T-cell (primary cell): ENCODE results near the gene MAMDC2. TPM values are rescaled to one million over a fixed set of nuclear protein-coding genes. Genes with fewer than 3 reads are reported as not detected.

Experiments
- ATAC-seq, 4 experiments: fragments of 200-7000 bp in 3 of 4; fragments of 150-1000 bp in 1 of 4; cut with Tn5 transposase; replicated peaks in 1 of 4; 1 replicate in 3 of 4; 2 replicates in 1 of 4; pipeline ENCODE4 v1.10.0; 2021; ENCODE audit warnings: moderate library complexity in 3 of 4, mild to moderate bottlenecking in 2 of 4, moderate number of reproducible peaks in 1 of 4
- CTCF ChIA-PET, 2 donors: fragments of 300-600 bp; sonication (Branson Sonifier 250); formaldehyde crosslinking; loops; one replicate each; lab custom pipeline; 2022; ENCODE audit warnings: antibody characterized with exemption in 2 of 2; lab: Charles Lee
- POLR2A ChIA-PET, 2 donors: fragments of 300-600 bp; sonication (Branson Sonifier 250); formaldehyde crosslinking; loops; one replicate each; lab custom pipeline; 2022; ENCODE audit warnings: antibody characterized with exemption in 2 of 2; lab: Charles Lee
- DNase-seq, 35 experiments: peaks; one replicate each; pipeline versions ENCODE4 v3.0.0 to v3.0.0-alpha.2; 2013 to 2023
- H3K27ac ChIP-seq: one replicate; pipeline ENCODE4 v1.5.1; 2013; ENCODE audit warnings: low read length
- H3K27me3 ChIP-seq, 2 experiments: replicated peaks in 1 of 2; 1 replicate in 1 of 2; 2 replicates in 1 of 2; pipeline versions ENCODE4 v1.6.1 to v1.7.0; 2013; ENCODE audit warnings: low read length in 1 of 2, mixed read lengths in 1 of 2; ENCODE audit not compliant: control insufficient read depth in 2 of 2, insufficient read depth in 2 of 2; ENCODE audit errors: extremely low read depth in 1 of 2
- H3K36me3 ChIP-seq, 2 donors: 1 replicate in 1 of 2; 2 replicates in 1 of 2; pipeline versions ENCODE4 v1.6.1 to v1.7.0; 2013; ENCODE audit warnings: low read length in 1 of 2; ENCODE audit not compliant: control insufficient read depth in 2 of 2, insufficient read depth in 1 of 2; ENCODE audit errors: extremely low read depth in 1 of 2
- H3K4me1 ChIP-seq, 2 experiments: 1 replicate in 1 of 2; 2 replicates in 1 of 2; pipeline versions ENCODE4 v1.6.1 to v1.7.0; 2013; ENCODE audit warnings: low read length in 2 of 2, mixed read lengths in 1 of 2; ENCODE audit not compliant: insufficient read depth in 2 of 2, control insufficient read depth in 1 of 2; ENCODE audit errors: extremely low read depth in 1 of 2
- H3K4me3 ChIP-seq, 2 donors: 1 replicate in 1 of 2; 2 replicates in 1 of 2; pipeline versions ENCODE4 v1.5.1 to v1.7.0; 2013; ENCODE audit warnings: mild to moderate bottlenecking in 2 of 2, low read length in 1 of 2, moderate library complexity in 1 of 2; ENCODE audit not compliant: control insufficient read depth in 1 of 2; ENCODE audit errors: extremely low read depth in 1 of 2
- H3K9me3 ChIP-seq: 2 replicates; pipeline ENCODE4 v1.7.0; 2013
- H3K27ac Mint-ChIP-seq, 2 donors: one replicate each; pipeline ENCODE4 v1.8.0; 2020 to 2021; ENCODE audit warnings: mild to moderate bottlenecking in 2 of 2, mixed read lengths in 2 of 2
- H3K27me3 Mint-ChIP-seq, 2 donors: one replicate each; pipeline ENCODE4 v1.8.0; 2021 to 2022; ENCODE audit warnings: mixed read lengths in 2 of 2
- H3K36me3 Mint-ChIP-seq: one replicate; pipeline ENCODE4 v1.8.0; 2021; ENCODE audit warnings: mixed read lengths
- H3K4me1 Mint-ChIP-seq, 3 donors: one replicate each; pipeline ENCODE4 v1.8.0; 2020 to 2022; ENCODE audit warnings: mixed read lengths in 3 of 3, mild to moderate bottlenecking in 1 of 3
- H3K4me3 Mint-ChIP-seq, 3 donors: one replicate each; pipeline ENCODE4 v1.8.0; 2020 to 2022; ENCODE audit warnings: mild to moderate bottlenecking in 3 of 3, mixed read lengths in 3 of 3, moderate library complexity in 3 of 3
- H3K9me3 Mint-ChIP-seq, 3 donors: one replicate each; pipeline ENCODE4 v1.8.0; 2020 to 2022; ENCODE audit warnings: mixed read lengths in 3 of 3
- WGBS: methylation state at CpG from one replicate; pipeline ENCODE4 v1.1.5; 2013; ENCODE audit warnings: missing lambda C conversion rate; ENCODE audit not compliant: insufficient coverage; 5-methylcytosine and 5-hydroxymethylcytosine counted together
- total RNA-seq, 35 experiments: library from RNA in 6 of 35; stranded (reverse) in 6 of 35; fragments of 120-200 nt in 1 of 35; gene quantifications; one replicate each; pipeline versions ENCODE4 v1.2.1 to v1.2.4 and lab custom pipeline; 2013 to 2026

The MAMDC2 gene
- total RNA-seq, 5 donors from 2014 or later (not counting 1 experiment from before 2014, with no cell fraction given) = 0.09 to 0.19 (median 0.12) TPM; not detected in 2

GRCh38 chr9:70042461-70043215 lies 1.0 kb upstream of the MAMDC2 start:
- no peaks in the 10 kb centered on the region for H3K36me3 Mint-ChIP-seq
- no peak for ATAC-seq
- Histone ChIP-seq H3K4me3 (no peak overlapping the region), H3K9me3 (no peaks in the 10 kb centered on the region), H3K27me3 (peaks cover 7 to 43% of the 10 kb centered on the region in 2 experiments), H3K27ac (no peak overlapping the region), H3K4me1 (peaks cover 0 to 8% of the 10 kb centered on the region in 2 experiments), H3K36me3 (no peaks in the 10 kb centered on the region)
- H3K27ac Mint-ChIP-seq = no peak overlapping the region
- H3K4me3 Mint-ChIP-seq = peak overlapping the region in 1 of 3 donors; percentile 18
- peaks cover 50 to 56% of the 10 kb centered on the region in 2 donors for H3K27me3 Mint-ChIP-seq
- H3K9me3 Mint-ChIP-seq = peaks cover 0 to 6% (median 0%) of the 10 kb centered on the region in 3 donors
- ChIA-PET CTCF (interaction anchor here in 1 of 2 donors (0.7 kb wide), 1 partner anchor 207 kb away, joined by 4 read pairs; no protein-coding TSS in a partner anchor), POLR2A (no interaction called here)
- no peak for DNase-seq
- H3K4me1 Mint-ChIP-seq = peaks cover 6 to 11% (median 8%) of the 10 kb centered on the region in 3 donors
- WGBS = 86% methylated on average over 10 of the region's 15 CpGs

DNA sequence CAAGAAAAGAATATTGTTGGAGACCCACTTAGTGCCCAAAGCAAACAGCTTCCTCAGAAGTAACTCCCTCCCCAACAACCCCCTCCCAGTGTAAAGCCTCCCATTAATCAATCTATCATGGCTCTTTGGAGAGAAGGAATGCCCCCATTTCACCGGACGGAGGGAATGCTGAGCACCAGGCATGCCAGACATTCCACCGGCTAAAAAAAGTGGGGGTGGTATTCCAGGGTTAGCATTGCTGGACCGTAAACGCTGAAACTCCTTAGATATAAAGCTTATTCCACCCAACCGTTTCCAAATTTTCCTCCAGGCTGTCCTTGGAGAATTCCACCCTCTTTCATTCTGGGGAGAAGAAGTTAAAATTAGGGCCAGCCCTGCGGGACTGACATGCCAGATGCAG lies 363 bp upstream of the MAMDC2 start:
- Mint-ChIP-seq H3K27me3 (peaks cover 56% of the 10 kb centered on the region in 2 donors), H3K4me1 (peaks cover 6 to 11% (median 8%) of the 10 kb centered on the region in 3 donors), H3K4me3 (no peak overlapping the region), H3K36me3 (no peaks in the 10 kb centered on the region), H3K9me3 (peaks cover 0 to 1% (median 0%) of the 10 kb centered on the region in 3 donors), H3K27ac (no peak overlapping the region)
- CTCF ChIA-PET = interaction anchor here in 1 of 2 donors (0.7 kb wide), 1 partner anchor 206 kb away, joined by 4 read pairs; no protein-coding TSS in a partner anchor
- peaks cover 7 to 43% of the 10 kb centered on the region in 2 experiments for H3K27me3 ChIP-seq
- H3K4me1 ChIP-seq = peaks cover 0 to 8% of the 10 kb centered on the region in 2 experiments
- H3K36me3 ChIP-seq = no peaks in the 10 kb centered on the region
- DNase-seq = no peak
- no peak overlapping the region for H3K4me3 ChIP-seq
- no peak for ATAC-seq
- H3K9me3 ChIP-seq = no peaks in the 10 kb centered on the region
- 0% methylated on average over 1 of the region's 7 CpGs for WGBS
- H3K27ac ChIP-seq = no peak overlapping the region
- POLR2A ChIA-PET = no interaction called here

GRCh38 chr9:70044490-70045307 lies 1.1 kb downstream of the MAMDC2 start:
- H3K4me3 Mint-ChIP-seq = peak overlapping the region; percentile 31 to 72 (median 62)
- H3K27me3 Mint-ChIP-seq = peaks cover 59 to 60% of the 10 kb centered on the region in 2 donors
- DNase-seq (no peak), ATAC-seq (no peak)
- Histone ChIP-seq H3K4me1 (peaks cover 0 to 8% of the 10 kb centered on the region in 2 experiments), H3K36me3 (no peaks in the 10 kb centered on the region), H3K27me3 (peaks cover 7 to 46% of the 10 kb centered on the region in 2 experiments), H3K9me3 (no peaks in the 10 kb centered on the region), H3K4me3 (no peak overlapping the region), H3K27ac (no peak overlapping the region)
- H3K9me3 Mint-ChIP-seq = no peaks in the 10 kb centered on the region
- H3K27ac Mint-ChIP-seq = no peak overlapping the region
- POLR2A ChIA-PET = no interaction called here
- H3K36me3 Mint-ChIP-seq = no peaks in the 10 kb centered on the region
- peaks cover 6 to 11% (median 8%) of the 10 kb centered on the region in 3 donors for H3K4me1 Mint-ChIP-seq
- WGBS = 33% methylated on average over 19 of the region's 26 CpGs
- CTCF ChIA-PET = no interaction called here

DNA sequence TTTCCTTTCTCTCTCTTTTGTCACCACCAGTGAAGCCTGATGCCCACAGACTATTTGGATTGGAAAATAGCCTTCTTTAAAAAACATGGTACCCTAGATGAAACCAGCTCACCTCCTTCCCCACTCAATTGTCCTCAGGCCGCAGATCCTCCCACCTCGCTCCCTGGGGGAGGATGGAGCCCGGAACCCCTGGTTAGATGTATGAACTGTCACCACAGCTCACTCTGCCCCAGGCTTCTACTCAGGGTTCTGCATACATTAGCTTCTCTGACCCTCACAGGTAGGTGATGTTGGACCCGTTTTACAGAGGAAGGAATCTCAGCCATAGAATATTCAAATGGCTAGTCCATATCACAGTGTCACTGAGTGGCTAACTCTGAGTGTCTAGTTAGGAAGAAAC lies 1.8 kb downstream of the MAMDC2 start:
- Mint-ChIP-seq H3K27ac (no peak overlapping the region), H3K27me3 (peaks cover 58 to 65% of the 10 kb centered on the region in 2 donors), H3K36me3 (no peaks in the 10 kb centered on the region), H3K4me3 (peak overlapping the region in 1 of 3 donors; percentile 3), H3K4me1 (peaks cover 6 to 11% (median 8%) of the 10 kb centered on the region in 3 donors), H3K9me3 (no peaks in the 10 kb centered on the region)
- DNase-seq (no peak), ATAC-seq (no peak)
- Histone ChIP-seq H3K4me1 (peaks cover 0 to 8% of the 10 kb centered on the region in 2 experiments), H3K36me3 (no peaks in the 10 kb centered on the region), H3K4me3 (no peak overlapping the region), H3K9me3 (no peaks in the 10 kb centered on the region), H3K27ac (no peak overlapping the region), H3K27me3 (peaks cover 7 to 46% of the 10 kb centered on the region in 2 experiments)
- no CpG with 5 or more reads among the region's 4 CpGs for WGBS
- ChIA-PET CTCF (interaction anchor here in 1 of 2 donors (0.7 kb wide), 1 partner anchor 1708 kb away, joined by 3 read pairs; no protein-coding TSS in a partner anchor), POLR2A (no interaction called here)

DNA sequence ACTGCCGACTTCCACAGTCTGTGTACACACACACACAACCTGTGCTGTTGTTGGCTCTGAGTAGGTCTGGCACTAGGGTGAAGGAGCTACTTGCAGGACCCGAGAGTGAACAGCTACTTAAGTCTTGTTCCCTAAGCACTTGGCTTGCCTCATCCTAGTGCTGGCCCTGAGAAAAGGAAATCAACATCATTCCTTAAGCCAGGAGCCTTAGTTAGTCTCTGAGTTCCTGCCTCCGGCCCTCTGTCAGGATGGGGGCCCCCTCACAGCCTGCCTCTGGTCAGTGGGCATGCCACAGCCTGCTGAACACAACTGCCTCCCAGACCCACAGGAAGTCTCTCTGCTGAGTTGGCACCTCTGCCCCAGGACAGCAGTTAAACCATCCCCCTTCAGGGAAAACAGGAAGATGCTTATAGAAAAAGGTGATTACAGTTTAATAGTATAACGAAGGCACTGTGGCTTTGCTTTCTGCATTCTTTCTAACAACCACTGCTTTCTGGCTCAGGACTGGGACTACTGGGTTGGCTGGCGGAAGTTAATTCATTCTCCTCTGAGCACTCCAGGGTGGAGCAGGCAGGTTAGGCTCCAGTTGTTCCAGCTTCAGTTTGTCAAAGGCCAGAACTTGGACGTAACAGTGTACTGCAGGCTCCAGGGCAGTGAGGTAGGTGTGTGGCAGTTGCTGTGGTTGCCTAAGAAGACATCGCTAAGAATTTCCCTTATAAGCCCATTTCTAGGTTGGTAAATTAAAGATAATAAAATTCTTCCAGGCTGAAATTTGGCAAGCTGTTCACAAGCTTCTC lies 2.8 kb downstream of the MAMDC2 start:
- CTCF ChIA-PET = interaction anchor here in 1 of 2 donors (0.7 kb wide), 1 partner anchor 1707 kb away, joined by 3 read pairs; no protein-coding TSS in a partner anchor
- POLR2A ChIA-PET = no interaction called here
- peaks cover 0 to 8% of the 10 kb centered on the region in 2 experiments for H3K4me1 ChIP-seq
- DNase-seq = no peak
- no peaks in the 10 kb centered on the region for H3K9me3 Mint-ChIP-seq
- 30% methylated on average over 1 of the region's 7 CpGs for WGBS
- no peak for ATAC-seq
- no peaks in the 10 kb centered on the region for H3K36me3 Mint-ChIP-seq
- H3K36me3 ChIP-seq = no peaks in the 10 kb centered on the region
- peaks cover 7 to 46% of the 10 kb centered on the region in 2 experiments for H3K27me3 ChIP-seq
- no peak overlapping the region for H3K27ac Mint-ChIP-seq
- no peak overlapping the region for H3K27ac ChIP-seq
- H3K9me3 ChIP-seq = no peaks in the 10 kb centered on the region
- no peak overlapping the region for H3K4me3 ChIP-seq
- H3K4me1 Mint-ChIP-seq = peaks cover 6 to 11% (median 8%) of the 10 kb centered on the region in 3 donors
- peaks cover 52 to 62% of the 10 kb centered on the region in 2 donors for H3K27me3 Mint-ChIP-seq
- no peak overlapping the region for H3K4me3 Mint-ChIP-seq
